KMS-11 (cell line): ENCODE results near the gene APRT.

ENCODE experiments used
- H2AFZ ChIP-seq: fragments of 200-600 bp; sonication (generic); 2 replicates; pipeline ENCODE4 v1.6.1; 2016; ENCODE audit warnings: antibody characterized with exemption, mixed run types, low read depth
- H3K27ac ChIP-seq: fragments of 200-600 bp; sonication (generic); 2 replicates; pipeline ENCODE4 v1.6.1; 2016; ENCODE audit warnings: mild to moderate bottlenecking, mixed run types
- H3K27me3 ChIP-seq: fragments of 200-600 bp; sonication (generic); 2 replicates; pipeline ENCODE4 v1.6.1; 2017; ENCODE audit warnings: mild to moderate bottlenecking, low read depth, mixed run types, moderate library complexity; ENCODE audit not compliant: insufficient read depth
- H3K36me3 ChIP-seq: fragments of 200-600 bp; sonication (generic); 2 replicates; pipeline ENCODE4 v1.6.1; 2017; ENCODE audit warnings: mild to moderate bottlenecking, mixed run types; ENCODE audit not compliant: insufficient read depth
- H3K4me1 ChIP-seq: fragments of 200-600 bp; sonication (generic); 2 replicates; pipeline ENCODE4 v1.6.1; 2016; ENCODE audit warnings: mild to moderate bottlenecking, low read depth, mixed run types; ENCODE audit not compliant: poor library complexity, severe bottlenecking
- H3K4me2 ChIP-seq: fragments of 200-600 bp; sonication (generic); 2 replicates; pipeline ENCODE4 v1.7.0; 2016; ENCODE audit warnings: mild to moderate bottlenecking, mixed run types
- H3K4me3 ChIP-seq: fragments of 200-600 bp; sonication (generic); IDR thresholded peaks from 2 replicates; pipeline ENCODE4 v1.6.1; 2017; ENCODE audit warnings: low read depth, low read length, mixed read lengths; ENCODE audit not compliant: insufficient read depth
- H3K79me2 ChIP-seq: fragments of 200-600 bp; sonication (generic); 2 replicates; pipeline ENCODE4 v1.6.1; 2016; ENCODE audit warnings: low read depth, mixed run types; ENCODE audit not compliant: insufficient read depth
- H3K9ac ChIP-seq: fragments of 200-600 bp; sonication (generic); 2 replicates; pipeline ENCODE4 v1.6.1; 2016; ENCODE audit warnings: mild to moderate bottlenecking, mixed run types
- H4K20me1 ChIP-seq: fragments of 200-600 bp; sonication (generic); 2 replicates; pipeline ENCODE4 v1.6.1; 2016; ENCODE audit warnings: mild to moderate bottlenecking, mixed run types; ENCODE audit not compliant: insufficient read depth
- TF ChIP-seq, protein P1 (sequence below): fragments of 200-600 bp; sonication (generic); conservative IDR thresholded peaks from 2 replicates; pipeline ENCODE4 v1.6.1; 2017; ENCODE audit warnings: low read depth, mild to moderate bottlenecking, antibody characterized with exemption, low read length, moderate library complexity, mixed read lengths

Gene APRT

GRCh38 chr16:88841521-88842307 is 30.0 kb upstream of the APRT start:
- no peak overlapping the region for H2AFZ ChIP-seq
- no peaks in the 10 kb centered on the region for H3K27me3 ChIP-seq
- H3K27ac ChIP-seq = no peak overlapping the region
- H3K79me2 ChIP-seq = no peaks in the 10 kb centered on the region
- H4K20me1 ChIP-seq = no peaks in the 10 kb centered on the region
- no peak overlapping the region for H3K9ac ChIP-seq
- no peaks in the 10 kb centered on the region for H3K36me3 ChIP-seq
- no peaks in the 10 kb centered on the region for H3K4me1 ChIP-seq
- TF ChIP-seq, protein P1, sequence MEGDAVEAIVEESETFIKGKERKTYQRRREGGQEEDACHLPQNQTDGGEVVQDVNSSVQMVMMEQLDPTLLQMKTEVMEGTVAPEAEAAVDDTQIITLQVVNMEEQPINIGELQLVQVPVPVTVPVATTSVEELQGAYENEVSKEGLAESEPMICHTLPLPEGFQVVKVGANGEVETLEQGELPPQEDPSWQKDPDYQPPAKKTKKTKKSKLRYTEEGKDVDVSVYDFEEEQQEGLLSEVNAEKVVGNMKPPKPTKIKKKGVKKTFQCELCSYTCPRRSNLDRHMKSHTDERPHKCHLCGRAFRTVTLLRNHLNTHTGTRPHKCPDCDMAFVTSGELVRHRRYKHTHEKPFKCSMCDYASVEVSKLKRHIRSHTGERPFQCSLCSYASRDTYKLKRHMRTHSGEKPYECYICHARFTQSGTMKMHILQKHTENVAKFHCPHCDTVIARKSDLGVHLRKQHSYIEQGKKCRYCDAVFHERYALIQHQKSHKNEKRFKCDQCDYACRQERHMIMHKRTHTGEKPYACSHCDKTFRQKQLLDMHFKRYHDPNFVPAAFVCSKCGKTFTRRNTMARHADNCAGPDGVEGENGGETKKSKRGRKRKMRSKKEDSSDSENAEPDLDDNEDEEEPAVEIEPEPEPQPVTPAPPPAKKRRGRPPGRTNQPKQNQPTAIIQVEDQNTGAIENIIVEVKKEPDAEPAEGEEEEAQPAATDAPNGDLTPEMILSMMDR = no peak
- no peak overlapping the region for H3K4me3 ChIP-seq
- H3K4me2 ChIP-seq = no peak overlapping the region

GRCh38 chr16:88840600-88841215 is 29.0 kb upstream of the APRT start:
- Histone ChIP-seq H3K79me2 (no peaks in the 10 kb centered on the region), H2AFZ (no peak overlapping the region), H3K4me3 (no peak overlapping the region), H3K36me3 (no peaks in the 10 kb centered on the region), H4K20me1 (no peaks in the 10 kb centered on the region), H3K9ac (no peak overlapping the region), H3K27ac (no peak overlapping the region), H3K27me3 (no peaks in the 10 kb centered on the region), H3K4me1 (no peaks in the 10 kb centered on the region), H3K4me2 (no peak overlapping the region)
- TF ChIP-seq, protein P1 = no peak

- no peak overlapping the region for H3K9ac ChIP-seq
- no peaks in the 10 kb centered on the region for H3K27me3 ChIP-seq
- no peak overlapping the region for H2AFZ ChIP-seq
- no peaks in the 10 kb centered on the region for H3K36me3 ChIP-seq
- H3K4me1 ChIP-seq = no peaks in the 10 kb centered on the region
- H3K79me2 ChIP-seq = no peaks in the 10 kb centered on the region
- no peak overlapping the region for H3K27ac ChIP-seq
- no peak overlapping the region for H3K4me2 ChIP-seq
- H4K20me1 ChIP-seq = no peaks in the 10 kb centered on the region
- TF ChIP-seq, protein P1 = no peak
- H3K4me3 ChIP-seq = no peak overlapping the region
Measured at GRCh38 chr16:88839745-88840599, 28.2 kb upstream of the APRT start.

- no peaks in the 10 kb centered on the region for H3K36me3 ChIP-seq
Measured at GRCh38 chr16:88839026-88839529, 27.4 kb upstream of the APRT start.

More at GRCh38 chr16:88839026-88839529, 27.4 kb upstream of the APRT start:
- Histone ChIP-seq H3K4me1 (no peaks in the 10 kb centered on the region), H3K9ac (no peak overlapping the region), H3K4me3 (no peak overlapping the region), H3K27ac (no peak overlapping the region), H3K27me3 (no peaks in the 10 kb centered on the region), H3K4me2 (no peak overlapping the region), H2AFZ (no peak overlapping the region), H3K79me2 (no peaks in the 10 kb centered on the region), H4K20me1 (no peaks in the 10 kb centered on the region)
- TF ChIP-seq, protein P1 = no peak
